Putamen (tissue), 1 donor: Measurements from ENCODE around the gene RO60.

Source experiments
- DNase-seq: peaks from one replicate; pipeline ENCODE4 v3.0.0-alpha.2; 2016; ENCODE audit warnings: low spot score

RO60 gene

DNA sequence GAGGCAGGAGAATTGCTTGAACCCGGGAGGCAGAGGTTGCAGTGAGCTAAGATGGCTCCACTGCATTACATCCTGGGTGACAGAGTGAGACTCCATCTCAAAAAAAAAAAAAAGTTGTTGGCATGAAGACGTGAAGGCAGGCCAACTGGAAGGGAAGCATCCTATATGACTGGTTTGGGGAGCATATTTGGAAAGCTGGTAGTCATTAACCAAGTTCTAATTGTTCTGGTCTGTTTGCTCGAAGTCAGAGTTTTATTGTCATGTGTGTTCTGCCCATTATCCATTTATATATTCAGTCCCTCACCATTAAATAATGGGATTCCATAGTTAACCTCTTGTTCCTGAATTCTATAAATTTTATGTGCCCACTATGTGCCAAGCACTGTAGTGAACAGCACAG, 49.1 kb downstream of the RO60 start:
- DNase-seq, result no peak
